Hypothalamus (tissue), 51 donors: Measurements from ENCODE around the gene CCNL1.

Source experiments
- DNase-seq, 51 donors: peaks; one replicate each; lab custom pipeline; 2025; lab: John Stamatoyannopoulos, UW

CCNL1 gene

GRCh38 chr3:157172746-157173145 is 12.8 kb upstream of the CCNL1 start:
- no peak for DNase-seq

DNA sequence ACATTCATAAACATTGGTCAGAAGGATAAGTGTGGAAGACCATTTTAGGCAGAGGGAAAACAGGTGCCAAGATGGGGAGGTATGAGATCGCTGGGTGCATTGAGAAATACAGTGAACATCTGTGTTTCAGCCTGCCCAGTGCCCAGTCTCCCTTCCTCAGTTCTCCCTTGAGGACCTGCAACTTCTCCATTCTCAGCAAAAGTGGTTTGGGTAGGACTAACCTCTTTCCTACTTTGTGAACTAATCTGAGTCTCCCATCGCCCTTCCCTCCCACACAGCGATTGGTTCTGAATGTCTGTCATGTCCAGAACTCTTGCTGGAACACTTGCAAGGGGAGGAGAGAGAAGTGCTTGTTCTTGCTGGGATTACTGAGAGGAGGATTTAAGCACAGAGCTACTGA is 10.9 kb upstream of the CCNL1 start:
- peak in 1 of 51 donors; percentile 2 for DNase-seq

- DNase-seq: no peak
Measured at GRCh38 chr3:157167371-157168042, 7.6 kb upstream of the CCNL1 start.

GRCh38 chr3:157166561-157166960 is 6.6 kb upstream of the CCNL1 start:
- no peak for DNase-seq

DNA sequence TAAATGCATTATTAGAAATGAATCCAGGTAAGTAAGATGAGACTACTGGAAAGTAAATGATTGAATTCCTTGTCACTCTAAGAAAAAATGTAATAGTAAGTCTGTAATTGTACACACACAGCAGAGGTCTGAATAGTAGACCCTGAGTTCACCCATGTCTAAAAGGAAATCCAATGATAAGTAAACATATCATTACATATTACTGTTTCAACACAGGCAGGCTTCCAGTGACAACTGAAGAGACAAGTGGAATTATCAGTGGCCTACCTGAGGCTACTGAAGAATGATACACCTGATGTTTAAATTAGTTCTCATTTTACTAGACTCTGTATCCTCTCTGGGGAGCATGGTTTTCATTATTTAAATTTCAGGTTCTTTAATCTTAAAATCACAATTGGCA is 6.2 kb upstream of the CCNL1 start:
- no peak for DNase-seq

- DNase-seq: no peak
Measured at GRCh38 chr3:157163217-157163953, 3.4 kb upstream of the CCNL1 start.

- DNase-seq: peak in 1 of 51 donors; percentile 9
Measured at GRCh38 chr3:157162620-157163019, 2.7 kb upstream of the CCNL1 start.

DNA sequence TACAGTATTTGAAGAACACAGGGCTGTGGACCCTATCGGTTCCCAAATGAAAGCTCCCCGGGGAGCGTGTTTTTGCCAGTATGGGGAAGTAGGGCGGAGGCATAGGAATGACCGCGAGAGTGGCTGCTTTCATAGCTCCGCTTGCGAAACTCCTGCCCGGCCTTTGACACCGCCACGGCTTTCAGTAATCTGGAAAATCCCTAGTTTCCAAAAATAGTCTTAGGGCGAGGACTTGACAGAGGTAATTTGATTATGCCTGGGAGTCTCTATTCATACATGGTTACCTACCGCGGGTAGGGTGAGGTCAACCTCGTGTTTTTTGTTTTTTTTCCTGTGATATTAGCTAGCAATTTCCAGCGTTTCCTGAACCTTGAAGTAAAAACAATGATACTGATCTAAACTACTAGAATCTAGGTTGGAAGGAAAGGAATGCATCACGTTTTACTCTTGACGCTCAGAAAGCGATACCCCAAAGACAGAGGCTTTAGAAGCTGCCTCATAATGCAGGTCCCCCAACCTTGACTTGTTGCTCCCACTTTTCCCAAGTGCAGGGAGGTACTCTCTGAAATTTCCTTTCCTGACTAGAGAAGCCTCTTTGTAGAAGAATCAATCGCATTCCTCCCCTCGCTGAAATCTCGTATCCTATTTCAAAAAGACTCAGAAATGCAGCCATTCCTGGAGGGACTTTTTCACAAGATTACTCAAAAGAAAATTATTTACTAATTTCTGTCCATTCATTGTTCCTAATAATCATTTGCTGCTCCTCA is 894 bp upstream of the CCNL1 start:
- peak in 25 of 51 donors; percentile 36 to 82 (median 61) for DNase-seq

- DNase-seq: peak in 24 of 51 donors; percentile 8 to 72 (median 48)
Measured at GRCh38 chr3:157159037-157159761, 748 bp downstream of the CCNL1 start.

- no peak for DNase-seq
Measured at GRCh38 chr3:157157836-157158235, 2.1 kb downstream of the CCNL1 start.

GRCh38 chr3:157156837-157157635 is 2.9 kb downstream of the CCNL1 start:
- DNase-seq: no peak

DNA sequence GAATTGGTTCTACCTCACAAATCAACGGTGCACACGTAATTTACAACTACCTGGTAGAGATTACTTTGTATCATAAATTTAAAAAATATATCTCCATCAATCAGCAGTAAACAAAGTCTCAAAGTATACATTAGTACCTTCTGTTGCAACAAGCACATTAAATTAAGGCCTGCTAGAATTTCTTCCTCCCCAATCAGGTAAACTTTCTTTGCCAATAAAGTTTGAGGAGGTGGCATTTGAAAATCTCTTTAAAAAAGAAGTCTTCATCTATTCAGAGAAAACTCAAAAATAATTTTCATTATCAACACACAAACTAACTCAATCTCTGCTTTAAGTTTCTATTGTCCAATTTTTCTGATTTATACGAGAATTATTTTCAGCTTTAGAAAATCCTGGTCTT is 4.4 kb downstream of the CCNL1 start:
- no peak for DNase-seq

- DNase-seq: no peak
Measured at GRCh38 chr3:157154563-157155330, 5.2 kb downstream of the CCNL1 start.

GRCh38 chr3:157152930-157153329 is 7.0 kb downstream of the CCNL1 start:
- DNase-seq: no peak

DNA sequence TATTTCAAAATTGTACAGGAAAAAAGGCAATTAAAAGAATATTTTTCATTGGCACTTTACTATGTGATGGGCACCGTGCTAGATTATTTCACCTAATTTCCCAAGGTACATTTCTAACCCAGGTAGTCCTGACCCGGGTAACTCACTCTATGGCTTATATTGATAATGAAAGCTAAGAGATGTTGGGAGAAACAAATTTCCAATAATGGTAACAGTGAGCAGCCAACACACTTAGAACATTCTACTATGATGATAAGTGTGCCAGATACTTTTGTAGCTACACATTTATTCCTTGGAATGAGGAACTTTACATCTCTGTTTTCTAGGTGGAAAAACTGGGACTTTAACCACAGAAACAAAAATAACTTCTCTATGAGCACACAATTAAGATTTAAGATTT is 7.5 kb downstream of the CCNL1 start:
- DNase-seq: no peak

DNA sequence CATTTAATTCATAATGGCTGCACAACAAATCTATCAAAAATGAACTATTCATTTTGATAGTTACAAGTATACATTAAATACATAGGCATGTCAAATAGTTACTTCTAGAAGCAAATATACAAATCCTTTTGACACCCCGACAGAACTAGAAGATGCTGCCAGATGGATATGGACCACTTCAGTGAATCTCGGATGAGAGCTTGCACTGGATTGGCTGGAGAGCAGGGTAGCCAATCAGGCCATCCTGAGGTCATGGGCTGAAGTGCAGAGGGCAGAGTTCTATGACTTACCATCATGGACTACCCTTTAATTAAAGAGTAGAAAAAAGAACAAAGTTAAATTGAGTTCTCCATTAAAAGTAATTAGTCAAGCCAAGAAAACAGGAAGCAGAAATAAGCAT is 8.3 kb downstream of the CCNL1 start:
- no peak for DNase-seq

GRCh38 chr3:157151151-157151550 is 8.8 kb downstream of the CCNL1 start:
- DNase-seq: no peak

- no peak for DNase-seq
Measured at GRCh38 chr3:157149136-157149696, 10.7 kb downstream of the CCNL1 start.
